GM21367 (cell line): ENCODE results near the gene CAMKV.
A peak's percentile ranks its signal among the peaks of the same experiment; 100 is the strongest.

Experiments used
- ATAC-seq: cut with Tn5 transposase; IDR thresholded peaks from one replicate; pipeline ENCODE4 v1.9.1; 2021; ENCODE audit not compliant: unreplicated experiment

Gene CAMKV

DNA sequence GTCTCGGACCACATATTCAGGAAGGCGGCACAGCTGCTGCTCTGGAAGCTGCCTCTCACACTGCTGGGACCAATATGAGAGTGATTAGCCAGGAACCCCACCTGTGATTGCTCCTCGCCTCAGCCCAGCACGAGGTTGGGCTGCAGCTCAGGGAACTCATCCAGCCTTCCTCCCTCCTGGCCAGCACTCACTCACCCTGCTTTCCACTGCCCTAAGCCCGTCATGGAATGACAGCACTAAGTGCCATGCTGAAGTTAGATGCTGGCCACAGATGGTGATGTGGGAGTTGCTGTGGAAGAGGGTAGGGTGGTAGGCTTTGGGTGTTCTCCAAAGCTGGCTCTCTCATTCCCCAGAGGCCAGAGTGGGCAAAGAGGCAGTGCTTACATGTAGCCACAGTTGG lies 26.6 kb upstream of the CAMKV start:
- ATAC-seq, result no peak

DNA sequence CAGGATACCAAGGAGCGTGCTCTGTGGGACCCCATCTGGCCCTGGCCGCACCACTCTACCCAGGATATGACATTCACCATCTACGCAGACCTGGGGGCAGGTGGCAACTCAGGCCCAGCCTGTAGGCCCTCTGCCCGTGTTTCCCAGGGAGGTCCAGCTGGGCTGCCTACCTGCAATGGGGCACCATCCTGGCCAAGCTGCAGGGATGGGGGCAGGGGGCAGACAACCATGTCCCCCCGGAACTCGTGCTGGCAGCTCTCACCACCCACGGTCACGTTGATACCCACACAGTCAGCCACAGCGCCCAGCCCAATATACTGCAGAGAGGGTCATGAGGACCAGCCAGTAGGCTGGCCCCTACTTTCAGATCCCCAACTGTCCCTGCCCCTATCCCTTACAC lies 26.1 kb upstream of the CAMKV start:
- no peak for ATAC-seq

DNA sequence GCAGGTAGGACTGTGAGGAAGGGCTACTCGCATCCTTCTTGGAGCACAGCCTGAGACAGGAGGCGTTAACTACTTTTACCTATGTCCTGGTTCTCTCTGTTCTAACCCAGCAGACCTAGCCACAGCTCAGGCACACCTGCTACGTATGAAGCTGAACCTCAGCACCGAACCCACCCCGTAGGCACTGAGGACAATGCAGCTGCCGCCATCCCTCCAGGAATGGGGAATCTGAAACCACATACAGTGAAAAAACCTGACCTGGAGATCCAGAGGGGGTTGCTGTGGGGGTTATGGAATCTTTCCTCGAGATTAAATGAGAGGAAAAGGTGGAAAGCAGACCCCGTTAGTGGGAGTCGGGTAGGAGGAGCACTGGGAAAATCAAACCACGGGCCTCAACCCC lies 19.6 kb upstream of the CAMKV start:
- ATAC-seq, result no peak

DNA sequence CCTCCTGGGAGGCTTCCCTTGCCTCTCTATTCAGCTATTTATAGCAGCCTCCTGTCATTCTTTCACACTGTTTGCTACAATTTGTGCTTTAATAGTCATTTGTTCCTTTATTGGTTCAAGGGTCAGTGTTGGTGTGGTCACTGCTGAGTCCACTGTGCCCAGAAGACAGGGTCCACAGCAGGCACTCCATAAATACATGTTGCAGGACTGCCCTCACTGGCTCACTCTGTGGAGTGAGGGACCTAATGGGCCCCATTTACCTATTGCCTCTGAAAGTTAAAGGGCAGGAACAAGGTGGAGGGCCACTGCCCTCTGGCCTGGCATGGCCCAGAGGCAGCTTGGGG lies 17.2 kb upstream of the CAMKV start:
- ATAC-seq, result no peak

DNA sequence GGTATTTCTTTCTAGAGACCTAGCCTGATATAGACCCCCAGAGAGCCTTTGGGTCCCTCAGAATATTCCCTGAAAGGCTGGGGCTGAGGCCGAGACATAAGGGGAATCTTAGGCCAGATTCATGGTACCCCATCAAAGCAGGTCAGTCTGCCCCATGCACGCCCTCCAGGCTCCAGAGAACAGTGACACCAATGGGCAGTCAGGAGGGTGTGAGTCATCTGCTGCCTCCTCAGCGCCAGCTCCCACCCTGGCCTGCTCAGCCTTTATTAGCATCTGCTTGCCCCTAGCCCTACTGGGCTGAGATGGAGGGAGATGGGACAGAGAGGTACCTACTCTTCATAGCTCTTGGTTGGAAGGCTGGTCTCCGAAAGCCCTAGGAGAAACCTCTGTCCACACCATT lies 14.3 kb upstream of the CAMKV start:
- ATAC-seq, result no peak

DNA sequence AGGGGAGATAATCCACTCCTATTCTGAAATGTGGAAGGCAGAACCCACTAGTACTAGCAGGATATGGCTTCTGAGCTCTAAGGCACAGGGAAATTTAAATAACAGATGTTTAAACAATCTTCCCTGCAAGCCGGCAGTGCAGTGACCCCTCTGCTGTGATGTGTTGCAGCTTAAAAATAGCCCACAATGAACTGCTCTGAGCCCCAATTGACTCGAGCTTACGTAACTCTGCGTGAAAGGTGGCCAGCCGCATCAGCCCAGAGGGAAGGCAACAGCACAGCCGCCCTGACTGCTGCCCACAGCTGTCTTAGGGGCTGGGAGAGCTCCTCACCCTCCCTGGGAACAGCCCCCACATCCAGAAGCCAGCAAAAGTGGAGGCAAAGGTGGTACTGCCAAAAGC lies 12.5 kb upstream of the CAMKV start:
- no peak for ATAC-seq

DNA sequence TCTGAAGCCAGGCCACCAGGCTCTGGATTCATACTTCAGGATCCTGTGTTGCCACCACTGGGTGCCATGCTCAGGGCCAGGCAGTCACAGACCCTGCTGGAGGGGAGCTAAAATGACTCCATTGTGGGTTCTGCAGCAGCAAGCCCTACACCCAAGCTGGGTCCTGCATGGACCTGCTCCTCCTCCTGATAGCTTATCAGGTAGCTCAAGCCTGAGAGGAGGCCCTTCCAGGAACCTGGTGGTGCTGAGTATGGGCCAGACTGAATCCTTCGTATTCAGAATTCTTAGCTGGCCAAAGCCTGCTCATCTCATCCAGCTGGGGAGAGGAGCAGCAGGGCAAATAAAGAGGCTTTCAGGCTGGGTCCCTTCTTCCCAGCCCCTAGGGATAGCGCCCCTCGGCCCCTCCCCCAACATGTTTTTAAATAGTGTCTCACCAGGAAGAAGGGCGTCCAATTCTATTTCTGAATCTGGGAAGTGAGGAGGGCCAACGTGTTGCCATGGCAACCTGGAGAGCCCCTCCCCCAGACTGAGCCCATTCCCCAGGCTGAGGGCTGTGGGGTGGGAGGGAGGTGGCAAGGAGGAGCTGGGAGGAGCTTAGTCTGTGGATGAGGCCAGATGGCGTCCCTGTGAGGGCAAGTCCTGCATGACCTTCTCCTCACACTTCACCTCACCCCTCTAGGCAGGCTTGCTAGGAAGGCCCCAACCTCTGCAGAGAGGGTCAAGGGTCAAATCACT lies 11.0 kb upstream of the CAMKV start:
- ATAC-seq, result no peak

DNA sequence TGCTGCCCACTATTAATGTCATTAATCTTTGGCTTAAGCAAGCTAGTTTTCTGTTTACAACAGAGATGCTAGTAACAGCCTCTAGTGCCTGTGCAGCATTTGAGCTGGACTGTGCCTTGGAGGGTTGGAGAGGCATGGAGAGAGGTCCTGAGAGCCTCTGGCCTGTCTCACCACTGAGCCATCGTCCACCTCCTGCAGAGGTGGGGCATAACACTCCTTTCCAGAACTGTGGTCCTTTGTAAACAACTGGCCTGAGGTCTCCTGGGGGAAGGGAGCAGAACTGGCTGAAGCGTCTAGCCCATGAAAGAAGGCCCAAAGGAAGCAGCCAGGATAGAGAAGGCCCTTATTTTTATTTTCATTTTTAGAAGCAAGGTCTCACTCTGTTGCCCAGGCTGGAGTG lies 10.0 kb upstream of the CAMKV start:
- ATAC-seq, result no peak

DNA sequence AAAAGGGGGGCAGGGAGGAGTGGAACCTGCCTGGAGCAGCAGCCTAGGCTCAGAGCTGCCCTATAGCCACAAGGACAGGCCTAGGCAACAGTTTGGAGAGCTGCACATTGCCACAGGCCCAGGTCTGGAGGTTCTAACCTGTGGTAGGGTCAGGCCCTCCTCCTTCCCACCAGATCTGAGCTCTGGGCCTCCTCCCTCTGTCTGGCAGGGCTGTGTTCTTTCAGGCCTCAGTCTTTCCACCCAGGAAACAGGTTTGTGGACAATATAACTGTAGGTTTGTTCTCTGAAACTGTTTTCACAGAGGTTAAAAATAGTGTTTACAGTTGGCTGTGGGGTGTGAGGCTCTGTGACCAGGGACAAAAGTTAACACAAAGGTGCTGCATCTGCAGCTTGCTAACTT lies 9.0 kb upstream of the CAMKV start:
- ATAC-seq, result no peak

DNA sequence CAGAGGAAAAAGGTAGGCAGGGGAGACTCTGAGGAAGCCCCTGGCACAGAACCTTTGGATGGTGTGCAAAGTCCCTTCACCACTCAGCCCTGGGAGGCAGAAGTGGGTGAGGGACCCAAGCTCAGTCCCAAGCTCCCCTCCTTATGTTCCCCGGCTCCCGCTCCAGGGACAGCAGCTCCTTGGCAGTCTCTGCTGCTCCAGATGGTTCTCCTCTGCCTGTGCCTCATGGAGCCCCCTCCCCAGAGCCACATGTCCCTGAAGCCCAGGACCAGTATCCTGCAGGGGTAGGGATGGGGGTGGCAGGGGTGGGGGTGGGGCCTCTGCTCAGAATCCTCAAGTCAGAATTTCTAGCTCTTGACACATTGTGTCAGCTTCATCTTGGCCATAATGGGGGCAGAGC lies 8.0 kb upstream of the CAMKV start:
- ATAC-seq, result no peak

DNA sequence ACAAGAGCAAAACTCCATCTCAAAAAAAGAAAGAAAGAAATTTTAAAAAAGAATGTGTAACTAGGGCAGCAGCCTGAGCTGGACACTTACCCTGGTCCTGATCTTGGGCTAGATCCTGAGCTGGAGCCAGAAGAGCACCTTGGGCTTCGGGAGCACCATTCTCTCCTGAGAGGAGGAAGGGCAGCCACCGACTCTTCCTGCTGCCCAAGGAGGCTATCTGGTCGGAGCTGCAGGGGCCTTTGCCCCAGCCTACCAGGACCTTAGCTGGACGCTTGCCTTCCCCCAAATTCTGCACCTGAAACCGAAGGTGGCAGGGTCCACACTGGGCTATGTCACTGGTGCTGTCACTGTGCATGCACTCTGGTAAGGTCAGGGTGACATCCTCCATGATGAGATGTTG lies 6.9 kb upstream of the CAMKV start:
- no peak for ATAC-seq

DNA sequence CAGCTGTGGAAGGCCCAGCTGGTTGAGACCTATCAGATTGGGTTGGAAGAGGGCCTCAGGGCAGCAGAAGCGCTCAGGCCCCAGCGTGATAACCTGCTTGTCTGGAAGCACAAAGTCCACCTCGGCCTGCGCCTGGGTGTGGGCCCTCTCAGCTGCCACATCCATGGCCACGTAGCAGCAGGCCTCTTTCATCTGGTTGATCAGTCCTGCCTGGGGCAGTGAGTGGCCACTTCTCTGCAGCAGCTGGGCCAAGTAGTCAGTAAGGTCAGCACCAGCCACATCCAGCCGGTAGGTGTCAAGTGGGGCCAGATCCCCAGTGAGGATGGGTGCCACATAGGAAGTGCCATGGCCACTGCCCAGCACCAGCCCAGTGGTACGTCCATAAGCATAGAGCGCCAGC lies 3.9 kb upstream of the CAMKV start:
- ATAC-seq, result no peak

DNA sequence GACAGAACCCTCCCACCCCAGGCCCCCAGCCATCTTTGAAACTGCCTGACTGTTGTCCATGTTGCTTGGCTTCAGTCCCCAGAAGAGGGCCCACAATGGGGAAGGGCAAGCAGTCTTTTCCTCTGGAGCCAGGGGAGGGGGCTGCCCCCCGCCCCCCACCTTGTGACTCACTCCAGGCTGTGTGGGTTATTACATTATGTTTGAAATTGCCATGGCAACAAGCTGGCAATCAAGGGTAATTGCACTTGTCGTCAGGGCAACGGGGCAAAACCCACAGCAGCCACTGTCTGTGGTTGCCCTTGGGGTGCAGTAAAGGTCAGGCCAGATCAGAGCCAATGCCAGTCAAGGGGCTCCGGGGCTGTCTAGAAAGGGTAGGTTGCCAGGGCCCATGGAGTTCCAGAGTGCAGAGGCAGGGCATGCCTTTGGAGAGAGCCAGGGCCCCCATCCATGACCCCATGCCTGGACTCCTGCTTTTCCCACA lies 3.1 kb upstream of the CAMKV start:
- ATAC-seq, result no peak

DNA sequence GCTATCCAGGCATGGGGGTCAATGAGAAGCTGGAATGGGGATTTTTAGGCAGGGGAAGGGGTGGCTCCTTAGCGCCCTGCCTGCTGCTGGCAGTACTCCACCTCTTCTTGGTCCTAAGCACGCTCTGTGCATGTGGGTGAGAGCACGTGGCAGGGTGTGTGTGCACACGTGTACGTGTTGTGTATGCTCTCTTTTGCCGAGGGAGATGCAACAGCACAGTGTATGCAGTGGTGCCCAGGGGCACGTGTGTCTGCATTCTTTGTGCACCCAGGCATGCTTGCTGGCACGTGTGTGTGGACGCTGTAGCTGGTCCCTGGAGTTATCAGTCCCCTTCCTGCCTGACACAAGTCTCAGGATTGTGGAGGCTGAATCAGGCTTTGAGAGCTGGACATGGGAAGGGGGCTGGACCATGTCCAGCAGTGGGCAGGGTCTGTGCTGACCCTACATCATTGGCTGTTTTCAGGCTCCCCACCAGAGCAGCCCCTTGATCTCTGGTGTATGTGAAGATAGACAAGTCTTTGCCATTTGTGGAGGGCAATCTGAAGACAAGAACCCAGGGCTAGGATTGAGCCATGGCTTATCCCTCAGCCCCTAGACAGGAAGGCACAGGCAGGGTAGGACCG lies 1.9 kb upstream of the CAMKV start:
- ATAC-seq, result no peak

DNA sequence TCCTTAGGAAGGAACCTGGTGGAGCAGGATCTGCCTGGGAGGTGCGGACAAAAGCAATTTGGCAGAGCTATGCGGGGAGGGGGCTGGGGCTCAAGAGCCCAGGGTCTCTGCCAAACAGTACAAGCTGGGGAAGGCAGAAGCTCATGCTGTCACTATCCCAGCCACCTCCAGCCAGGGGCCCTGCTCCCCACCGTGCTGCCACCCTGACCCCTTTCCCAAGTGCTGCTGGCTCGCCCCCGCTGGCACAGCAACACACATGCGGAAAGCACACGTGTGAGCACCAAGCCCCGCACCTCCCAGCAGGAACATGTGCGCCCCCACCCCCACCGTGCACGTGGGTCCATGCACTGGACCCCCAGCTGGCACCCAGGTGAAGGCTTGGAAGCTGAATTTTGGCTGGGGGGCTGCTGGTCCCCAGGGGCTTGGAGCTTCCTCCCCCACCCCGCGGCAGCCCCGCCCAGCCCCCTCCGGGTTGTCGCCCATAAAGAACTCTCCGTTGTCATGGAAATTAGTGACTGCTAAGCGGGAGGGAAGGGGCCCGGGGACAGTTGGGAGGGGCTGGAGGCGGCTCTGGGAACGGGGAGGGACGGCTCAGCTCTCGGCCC lies 742 bp downstream of the CAMKV start:
- ATAC-seq, result no peak

DNA sequence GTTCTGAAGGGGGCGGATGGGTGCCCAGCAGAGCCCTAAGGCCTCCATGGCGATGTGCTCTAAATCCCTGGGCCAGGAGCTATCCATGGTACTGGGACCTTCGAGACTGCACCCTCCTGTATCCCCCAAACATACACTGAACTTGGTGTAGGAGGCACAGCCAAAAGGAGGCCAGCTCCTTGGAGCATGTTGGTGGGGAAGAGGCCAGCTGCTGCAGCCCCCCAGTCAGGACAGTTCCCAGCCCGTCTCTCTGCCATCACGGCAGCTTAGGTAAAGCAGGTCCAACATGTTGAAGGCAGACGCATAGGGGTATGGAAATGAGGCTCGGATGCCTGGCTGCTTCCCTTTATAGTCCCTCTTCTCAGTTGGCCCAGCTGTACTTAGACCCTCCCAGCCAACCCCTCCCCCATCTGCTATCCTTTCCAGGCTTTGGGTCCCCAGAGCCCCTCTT lies 1.8 kb downstream of the CAMKV start:
- no peak for ATAC-seq

DNA sequence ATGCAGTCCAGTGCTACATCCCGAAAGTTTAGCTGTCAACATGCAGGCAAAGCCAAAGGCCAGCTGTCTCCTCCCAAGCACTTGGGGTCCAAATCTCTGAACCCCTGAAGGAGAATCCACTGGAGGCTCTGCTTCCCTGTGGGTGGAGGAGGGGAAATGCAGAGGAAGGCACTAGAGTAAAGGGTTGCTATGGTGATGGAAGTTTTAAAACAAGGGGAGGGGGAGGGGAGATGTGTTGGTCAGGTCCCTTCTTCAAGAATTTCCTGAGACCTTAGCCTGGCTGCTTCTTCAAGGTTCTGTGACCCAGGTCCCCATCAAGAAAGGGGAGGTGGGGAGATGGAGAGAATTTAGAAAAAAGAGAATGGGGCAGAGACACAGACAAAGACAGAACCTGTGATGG lies 2.3 kb downstream of the CAMKV start:
- ATAC-seq, result no peak

DNA sequence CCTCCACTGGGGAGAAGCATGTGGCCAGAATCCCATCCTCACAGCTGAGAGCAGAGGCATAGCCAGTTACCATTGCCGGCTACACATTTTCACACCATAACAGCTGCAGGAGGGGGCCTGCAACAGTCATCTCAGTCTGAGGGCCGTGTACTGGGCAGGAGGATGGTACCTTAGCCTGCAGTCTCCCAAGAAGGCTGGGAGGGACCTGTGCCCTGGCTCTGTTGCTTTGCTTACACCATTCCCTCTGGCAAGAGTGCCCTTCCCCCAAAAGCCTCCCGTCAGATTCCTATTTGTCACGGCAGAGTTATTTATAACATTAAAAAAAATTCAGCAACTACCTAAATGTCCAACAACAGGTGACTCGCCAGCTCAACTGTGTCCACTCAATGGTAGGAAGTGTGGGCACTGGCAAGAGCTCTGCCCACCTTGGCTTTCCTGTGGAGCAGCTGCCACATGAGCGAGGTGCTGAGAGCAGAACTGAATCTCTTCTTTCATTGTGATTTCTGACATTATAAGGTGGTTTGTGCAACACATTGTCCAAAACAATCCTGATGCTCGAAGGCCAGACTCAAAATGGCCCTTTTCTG lies 4.4 kb downstream of the CAMKV start:
- ATAC-seq, result no peak

DNA sequence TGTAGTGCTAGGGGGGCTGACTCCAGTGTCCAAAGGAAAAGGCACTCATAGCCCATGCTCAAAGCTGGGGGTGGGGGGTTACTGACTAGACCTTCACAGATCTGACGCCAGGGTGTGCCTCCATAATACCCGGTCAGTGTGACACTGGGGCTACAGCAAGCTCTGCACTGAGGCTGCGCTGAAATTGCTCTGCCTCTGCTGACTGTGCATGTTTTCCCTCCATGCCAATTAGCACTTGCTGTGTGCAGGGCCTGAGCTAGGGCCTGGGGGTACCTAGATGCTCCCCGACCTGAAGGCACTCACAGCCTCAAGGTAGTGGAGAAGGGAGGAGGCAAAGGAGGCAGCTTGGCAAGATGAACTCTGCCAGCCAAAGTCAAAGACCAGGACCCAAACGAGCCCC lies 5.2 kb downstream of the CAMKV start:
- no peak for ATAC-seq

DNA sequence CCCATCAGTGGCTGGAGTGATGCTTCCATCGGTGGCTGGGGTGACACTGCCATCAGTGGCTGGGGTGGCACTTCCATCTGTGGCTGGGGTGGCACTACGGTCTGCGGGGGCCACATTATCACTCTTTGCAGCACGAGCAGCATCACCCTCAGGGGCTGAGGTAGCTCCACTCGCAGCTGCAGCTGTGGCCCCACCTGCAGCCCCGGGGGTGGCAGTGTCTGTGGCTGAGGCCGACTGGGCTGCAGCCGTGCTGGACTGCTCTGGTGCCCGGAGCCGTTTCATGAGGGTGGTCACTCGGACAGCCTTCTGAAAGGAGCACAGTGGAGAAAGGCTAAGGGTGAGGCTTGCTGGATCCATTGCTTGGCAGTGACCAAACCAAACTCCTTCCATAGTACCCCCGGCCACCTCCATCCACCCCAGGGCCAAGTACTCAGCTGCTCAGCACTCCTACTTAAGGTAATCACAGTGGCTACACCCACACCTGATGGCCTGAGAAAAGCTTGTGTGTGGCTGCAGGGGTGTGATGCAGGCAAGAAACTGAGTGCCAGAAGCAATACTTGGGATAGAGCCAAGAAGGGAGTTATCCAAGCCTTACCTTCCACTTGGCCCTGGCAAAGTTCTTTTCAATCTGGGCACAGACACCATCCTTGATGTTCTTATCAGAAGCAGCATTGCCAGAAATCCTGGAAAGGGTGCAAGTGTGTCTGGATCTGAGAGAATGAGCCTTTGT lies 10.0 kb downstream of the CAMKV start:
- no peak for ATAC-seq

DNA sequence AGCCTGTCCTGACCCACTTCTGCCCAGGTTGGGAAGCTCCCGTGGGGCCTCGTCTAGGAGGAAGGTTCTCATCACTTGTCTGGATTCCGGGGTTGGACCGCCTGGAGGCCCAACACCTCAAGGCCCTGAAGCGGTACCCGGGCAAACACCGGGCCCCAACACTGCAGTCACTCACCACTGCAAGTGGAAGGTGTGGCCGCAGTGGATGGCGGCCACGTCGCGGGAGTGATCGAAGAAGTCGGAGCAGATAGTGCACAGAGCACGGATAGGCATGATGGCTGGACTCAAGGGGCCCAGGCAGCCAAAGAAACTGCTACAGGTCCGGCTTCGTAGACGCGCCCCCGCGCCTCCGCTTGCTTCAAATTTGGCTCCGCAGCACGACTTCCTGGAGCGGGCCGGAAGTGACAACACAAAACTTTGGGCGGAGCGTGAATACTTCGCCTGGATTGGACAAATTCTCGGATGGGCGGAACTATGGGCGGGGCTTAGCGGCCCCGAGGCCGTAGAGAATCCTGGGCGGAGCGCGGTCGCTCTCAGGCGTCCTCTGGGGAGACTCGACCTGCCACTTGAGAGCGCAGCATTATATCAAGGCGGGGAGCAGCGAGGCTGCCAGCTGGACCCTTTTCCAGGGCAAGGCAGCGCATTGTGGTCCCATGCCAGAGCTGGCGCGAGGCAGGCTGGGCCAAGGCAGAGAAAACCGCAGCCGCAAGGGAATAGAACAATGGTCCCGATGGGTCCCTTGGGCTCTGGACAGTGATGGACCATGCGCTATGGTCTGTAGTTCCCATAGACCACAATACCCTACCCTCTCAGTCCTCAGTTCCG lies 13.3 kb downstream of the CAMKV start, which contains the start of gene TRAIP:
TSS of gene TRAIP (minus strand) at position 384 of the 825 bp plus-strand sequence. CDS start at position 273, 111 bp downstream.
- ATAC-seq, result peak; percentile 91
